WTC11 (cell line): ENCODE results near the gene CRB1. TPM values are rescaled to one million over a fixed set of nuclear protein-coding genes. Genes with fewer than 3 reads are reported as not detected.

Experiments used
- ATAC-seq: fragments of 200-7000 bp; cut with Tn5 transposase; 2 replicates; pipeline ENCODE4 v1.10.0; 2021; ENCODE audit warnings: mild to moderate bottlenecking, moderate library complexity
- CTCF ChIA-PET: fragments of 300-600 bp; sonication (Branson Sonifier 250); formaldehyde crosslinking; loops from one replicate; lab custom pipeline; 2021; ENCODE audit warnings: antibody characterized with exemption; lab: Charles Lee
- POLR2A ChIA-PET: fragments of 350-600 bp; sonication (Branson Sonifier 250); formaldehyde crosslinking; loops from one replicate; lab custom pipeline; 2021; ENCODE audit warnings: antibody characterized with exemption; lab: Charles Lee
- DNase-seq: peaks from one replicate; pipeline ENCODE4 v3.0.0; 2021; ENCODE audit warnings: low spot score
- H3K27ac Mint-ChIP-seq: 2 replicates; pipeline ENCODE4 v1.8.0; 2021; ENCODE audit warnings: mixed read lengths
- H3K27me3 Mint-ChIP-seq: 2 replicates; pipeline ENCODE4 v1.8.0; 2021; ENCODE audit warnings: low read depth, mild to moderate bottlenecking, moderate library complexity, mixed read lengths
- H3K36me3 Mint-ChIP-seq: 2 replicates; pipeline ENCODE4 v1.8.0; 2021; ENCODE audit warnings: mixed read lengths
- H3K4me1 Mint-ChIP-seq: 2 replicates; pipeline ENCODE4 v1.8.0; 2022; ENCODE audit warnings: mixed read lengths
- H3K4me3 Mint-ChIP-seq: 2 replicates; pipeline ENCODE4 v1.8.0; 2021; ENCODE audit warnings: mild to moderate bottlenecking, moderate library complexity, mixed read lengths
- H3K9me3 Mint-ChIP-seq: 2 replicates; pipeline ENCODE4 v1.8.0; 2021; ENCODE audit warnings: mixed read lengths
- ETV6 ChIP-seq: sonication (generic); formaldehyde crosslinking; IDR thresholded peaks from 2 replicates; pipeline ENCODE4 v1.8.1; 2022; ENCODE audit warnings: mild to moderate bottlenecking, missing genetic modification reagents
- FOXJ3 ChIP-seq: sonication (generic); formaldehyde crosslinking; IDR thresholded peaks from 2 replicates; pipeline ENCODE4 v1.9.0; 2021; ENCODE audit warnings: missing genetic modification reagents, mild to moderate bottlenecking, borderline replicate concordance
- FOXP1 ChIP-seq: sonication (generic); formaldehyde crosslinking; IDR thresholded peaks from 2 replicates; pipeline ENCODE4 v1.8.0; 2022; ENCODE audit warnings: missing genetic modification reagents, mild to moderate bottlenecking, moderate library complexity, borderline replicate concordance
- PRRX2 ChIP-seq: fragments of 250-450 bp; sonication (Bioruptor Pico); IDR thresholded peaks from 2 replicates; pipeline ENCODE4 v1.8.0; 2021; ENCODE audit warnings: mild to moderate bottlenecking
- RELA ChIP-seq: sonication (generic); formaldehyde crosslinking; IDR thresholded peaks from 2 replicates; pipeline ENCODE4 v1.8.1; 2022; ENCODE audit warnings: missing genetic modification reagents, mild to moderate bottlenecking, borderline replicate concordance
- ZNF219 ChIP-seq: sonication (generic); formaldehyde crosslinking; IDR thresholded peaks from 2 replicates; pipeline ENCODE4 v1.8.0; 2023; ENCODE audit warnings: missing genetic modification reagents, mild to moderate bottlenecking, borderline replicate concordance
- total RNA-seq: library from RNA; stranded (reverse); gene quantifications from 3 replicates; pipeline ENCODE4 v1.2.3, GENCODE V29; 2021
- TF ChIP-seq, protein P1 (sequence below): sonication (generic); formaldehyde crosslinking; conservative IDR thresholded peaks from 2 replicates; pipeline ENCODE4 v1.8.1; 2023; ENCODE audit warnings: mild to moderate bottlenecking, low read depth, missing genetic modification reagents, moderate library complexity
- TF ChIP-seq, protein P2 (sequence below): sonication (generic); formaldehyde crosslinking; IDR thresholded peaks from 2 replicates; pipeline ENCODE4 v1.8.1; 2022; ENCODE audit warnings: mild to moderate bottlenecking, moderate library complexity, missing genetic modification reagents
- TF ChIP-seq, protein P3 (sequence below): fragments of 250-450 bp; sonication (Bioruptor Pico); IDR thresholded peaks from 2 replicates; pipeline ENCODE4 v1.9.0; 2021; ENCODE audit warnings: mild to moderate bottlenecking, borderline replicate concordance
- TF ChIP-seq, protein P4 (sequence below): sonication (generic); formaldehyde crosslinking; IDR thresholded peaks from 2 replicates; pipeline ENCODE4 v1.8.1; 2023; ENCODE audit warnings: mild to moderate bottlenecking, missing genetic modification reagents, moderate library complexity
- TF ChIP-seq, protein P5 (sequence below): sonication (generic); formaldehyde crosslinking; IDR thresholded peaks from 2 replicates; pipeline ENCODE4 v1.8.1; 2023; ENCODE audit warnings: mild to moderate bottlenecking, missing genetic modification reagents, borderline replicate concordance
- TF ChIP-seq, protein P6 (sequence below): sonication (generic); formaldehyde crosslinking; IDR thresholded peaks from 2 replicates; pipeline ENCODE4 v1.8.0; 2022; ENCODE audit warnings: mild to moderate bottlenecking, missing genetic modification reagents

The CRB1 gene
- total RNA-seq, 1 experiment from 2014 or later, result 0.11 TPM

DNA sequence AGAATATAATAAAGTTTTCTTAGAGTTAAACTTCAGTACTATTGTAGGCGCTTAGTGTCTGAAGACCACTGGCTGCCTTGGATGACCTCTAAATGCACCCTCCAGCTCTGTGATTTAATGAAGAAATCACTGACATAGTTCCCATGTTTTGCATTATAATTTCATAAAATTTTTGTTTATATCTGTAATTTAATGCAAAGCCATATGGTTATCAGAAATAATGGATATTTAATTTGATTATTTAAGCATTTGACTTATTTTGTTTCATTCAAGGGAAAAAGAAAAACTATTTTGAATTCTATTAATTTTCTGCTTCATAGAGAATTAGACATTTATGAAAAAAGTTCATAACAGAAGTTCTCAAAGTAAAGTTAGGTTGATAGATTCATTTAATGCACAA is 18.6 kb downstream of the CRB1 start:
- TF ChIP-seq, protein P1, sequence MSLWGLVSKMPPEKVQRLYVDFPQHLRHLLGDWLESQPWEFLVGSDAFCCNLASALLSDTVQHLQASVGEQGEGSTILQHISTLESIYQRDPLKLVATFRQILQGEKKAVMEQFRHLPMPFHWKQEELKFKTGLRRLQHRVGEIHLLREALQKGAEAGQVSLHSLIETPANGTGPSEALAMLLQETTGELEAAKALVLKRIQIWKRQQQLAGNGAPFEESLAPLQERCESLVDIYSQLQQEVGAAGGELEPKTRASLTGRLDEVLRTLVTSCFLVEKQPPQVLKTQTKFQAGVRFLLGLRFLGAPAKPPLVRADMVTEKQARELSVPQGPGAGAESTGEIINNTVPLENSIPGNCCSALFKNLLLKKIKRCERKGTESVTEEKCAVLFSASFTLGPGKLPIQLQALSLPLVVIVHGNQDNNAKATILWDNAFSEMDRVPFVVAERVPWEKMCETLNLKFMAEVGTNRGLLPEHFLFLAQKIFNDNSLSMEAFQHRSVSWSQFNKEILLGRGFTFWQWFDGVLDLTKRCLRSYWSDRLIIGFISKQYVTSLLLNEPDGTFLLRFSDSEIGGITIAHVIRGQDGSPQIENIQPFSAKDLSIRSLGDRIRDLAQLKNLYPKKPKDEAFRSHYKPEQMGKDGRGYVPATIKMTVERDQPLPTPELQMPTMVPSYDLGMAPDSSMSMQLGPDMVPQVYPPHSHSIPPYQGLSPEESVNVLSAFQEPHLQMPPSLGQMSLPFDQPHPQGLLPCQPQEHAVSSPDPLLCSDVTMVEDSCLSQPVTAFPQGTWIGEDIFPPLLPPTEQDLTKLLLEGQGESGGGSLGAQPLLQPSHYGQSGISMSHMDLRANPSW, result no peak
- TF ChIP-seq ETV6 (CRISPR knock-in tag) (no peak), RELA (no peak), FOXJ3 (CRISPR knock-in tag) (no peak), PRRX2 (no peak), ZNF219 (CRISPR knock-in tag) (no peak), FOXP1 (no peak)
- TF ChIP-seq, protein P2, sequence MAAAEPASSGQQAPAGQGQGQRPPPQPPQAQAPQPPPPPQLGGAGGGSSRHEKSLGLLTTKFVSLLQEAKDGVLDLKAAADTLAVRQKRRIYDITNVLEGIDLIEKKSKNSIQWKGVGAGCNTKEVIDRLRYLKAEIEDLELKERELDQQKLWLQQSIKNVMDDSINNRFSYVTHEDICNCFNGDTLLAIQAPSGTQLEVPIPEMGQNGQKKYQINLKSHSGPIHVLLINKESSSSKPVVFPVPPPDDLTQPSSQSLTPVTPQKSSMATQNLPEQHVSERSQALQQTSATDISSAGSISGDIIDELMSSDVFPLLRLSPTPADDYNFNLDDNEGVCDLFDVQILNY (CRISPR knock-in tag), result no peak
- TF ChIP-seq, protein P3, sequence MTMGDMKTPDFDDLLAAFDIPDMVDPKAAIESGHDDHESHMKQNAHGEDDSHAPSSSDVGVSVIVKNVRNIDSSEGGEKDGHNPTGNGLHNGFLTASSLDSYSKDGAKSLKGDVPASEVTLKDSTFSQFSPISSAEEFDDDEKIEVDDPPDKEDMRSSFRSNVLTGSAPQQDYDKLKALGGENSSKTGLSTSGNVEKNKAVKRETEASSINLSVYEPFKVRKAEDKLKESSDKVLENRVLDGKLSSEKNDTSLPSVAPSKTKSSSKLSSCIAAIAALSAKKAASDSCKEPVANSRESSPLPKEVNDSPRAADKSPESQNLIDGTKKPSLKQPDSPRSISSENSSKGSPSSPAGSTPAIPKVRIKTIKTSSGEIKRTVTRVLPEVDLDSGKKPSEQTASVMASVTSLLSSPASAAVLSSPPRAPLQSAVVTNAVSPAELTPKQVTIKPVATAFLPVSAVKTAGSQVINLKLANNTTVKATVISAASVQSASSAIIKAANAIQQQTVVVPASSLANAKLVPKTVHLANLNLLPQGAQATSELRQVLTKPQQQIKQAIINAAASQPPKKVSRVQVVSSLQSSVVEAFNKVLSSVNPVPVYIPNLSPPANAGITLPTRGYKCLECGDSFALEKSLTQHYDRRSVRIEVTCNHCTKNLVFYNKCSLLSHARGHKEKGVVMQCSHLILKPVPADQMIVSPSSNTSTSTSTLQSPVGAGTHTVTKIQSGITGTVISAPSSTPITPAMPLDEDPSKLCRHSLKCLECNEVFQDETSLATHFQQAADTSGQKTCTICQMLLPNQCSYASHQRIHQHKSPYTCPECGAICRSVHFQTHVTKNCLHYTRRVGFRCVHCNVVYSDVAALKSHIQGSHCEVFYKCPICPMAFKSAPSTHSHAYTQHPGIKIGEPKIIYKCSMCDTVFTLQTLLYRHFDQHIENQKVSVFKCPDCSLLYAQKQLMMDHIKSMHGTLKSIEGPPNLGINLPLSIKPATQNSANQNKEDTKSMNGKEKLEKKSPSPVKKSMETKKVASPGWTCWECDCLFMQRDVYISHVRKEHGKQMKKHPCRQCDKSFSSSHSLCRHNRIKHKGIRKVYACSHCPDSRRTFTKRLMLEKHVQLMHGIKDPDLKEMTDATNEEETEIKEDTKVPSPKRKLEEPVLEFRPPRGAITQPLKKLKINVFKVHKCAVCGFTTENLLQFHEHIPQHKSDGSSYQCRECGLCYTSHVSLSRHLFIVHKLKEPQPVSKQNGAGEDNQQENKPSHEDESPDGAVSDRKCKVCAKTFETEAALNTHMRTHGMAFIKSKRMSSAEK (CRISPR knock-in tag), result no peak
- TF ChIP-seq, protein P4, sequence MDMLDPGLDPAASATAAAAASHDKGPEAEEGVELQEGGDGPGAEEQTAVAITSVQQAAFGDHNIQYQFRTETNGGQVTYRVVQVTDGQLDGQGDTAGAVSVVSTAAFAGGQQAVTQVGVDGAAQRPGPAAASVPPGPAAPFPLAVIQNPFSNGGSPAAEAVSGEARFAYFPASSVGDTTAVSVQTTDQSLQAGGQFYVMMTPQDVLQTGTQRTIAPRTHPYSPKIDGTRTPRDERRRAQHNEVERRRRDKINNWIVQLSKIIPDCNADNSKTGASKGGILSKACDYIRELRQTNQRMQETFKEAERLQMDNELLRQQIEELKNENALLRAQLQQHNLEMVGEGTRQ (CRISPR knock-in tag), result no peak
- TF ChIP-seq, protein P5, sequence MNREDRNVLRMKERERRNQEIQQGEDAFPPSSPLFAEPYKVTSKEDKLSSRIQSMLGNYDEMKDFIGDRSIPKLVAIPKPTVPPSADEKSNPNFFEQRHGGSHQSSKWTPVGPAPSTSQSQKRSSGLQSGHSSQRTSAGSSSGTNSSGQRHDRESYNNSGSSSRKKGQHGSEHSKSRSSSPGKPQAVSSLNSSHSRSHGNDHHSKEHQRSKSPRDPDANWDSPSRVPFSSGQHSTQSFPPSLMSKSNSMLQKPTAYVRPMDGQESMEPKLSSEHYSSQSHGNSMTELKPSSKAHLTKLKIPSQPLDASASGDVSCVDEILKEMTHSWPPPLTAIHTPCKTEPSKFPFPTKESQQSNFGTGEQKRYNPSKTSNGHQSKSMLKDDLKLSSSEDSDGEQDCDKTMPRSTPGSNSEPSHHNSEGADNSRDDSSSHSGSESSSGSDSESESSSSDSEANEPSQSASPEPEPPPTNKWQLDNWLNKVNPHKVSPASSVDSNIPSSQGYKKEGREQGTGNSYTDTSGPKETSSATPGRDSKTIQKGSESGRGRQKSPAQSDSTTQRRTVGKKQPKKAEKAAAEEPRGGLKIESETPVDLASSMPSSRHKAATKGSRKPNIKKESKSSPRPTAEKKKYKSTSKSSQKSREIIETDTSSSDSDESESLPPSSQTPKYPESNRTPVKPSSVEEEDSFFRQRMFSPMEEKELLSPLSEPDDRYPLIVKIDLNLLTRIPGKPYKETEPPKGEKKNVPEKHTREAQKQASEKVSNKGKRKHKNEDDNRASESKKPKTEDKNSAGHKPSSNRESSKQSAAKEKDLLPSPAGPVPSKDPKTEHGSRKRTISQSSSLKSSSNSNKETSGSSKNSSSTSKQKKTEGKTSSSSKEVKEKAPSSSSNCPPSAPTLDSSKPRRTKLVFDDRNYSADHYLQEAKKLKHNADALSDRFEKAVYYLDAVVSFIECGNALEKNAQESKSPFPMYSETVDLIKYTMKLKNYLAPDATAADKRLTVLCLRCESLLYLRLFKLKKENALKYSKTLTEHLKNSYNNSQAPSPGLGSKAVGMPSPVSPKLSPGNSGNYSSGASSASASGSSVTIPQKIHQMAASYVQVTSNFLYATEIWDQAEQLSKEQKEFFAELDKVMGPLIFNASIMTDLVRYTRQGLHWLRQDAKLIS (CRISPR knock-in tag), result no peak
- TF ChIP-seq, protein P6, sequence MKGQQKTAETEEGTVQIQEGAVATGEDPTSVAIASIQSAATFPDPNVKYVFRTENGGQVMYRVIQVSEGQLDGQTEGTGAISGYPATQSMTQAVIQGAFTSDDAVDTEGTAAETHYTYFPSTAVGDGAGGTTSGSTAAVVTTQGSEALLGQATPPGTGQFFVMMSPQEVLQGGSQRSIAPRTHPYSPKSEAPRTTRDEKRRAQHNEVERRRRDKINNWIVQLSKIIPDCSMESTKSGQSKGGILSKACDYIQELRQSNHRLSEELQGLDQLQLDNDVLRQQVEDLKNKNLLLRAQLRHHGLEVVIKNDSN, result no peak
- Mint-ChIP-seq H3K27ac (no peak overlapping the region), H3K9me3 (no peaks in the 10 kb centered on the region), H3K36me3 (no peaks in the 10 kb centered on the region), H3K4me3 (no peak overlapping the region), H3K4me1 (peaks cover 11% of the 10 kb centered on the region), H3K27me3 (no peaks in the 10 kb centered on the region)
- ATAC-seq, result no peak
- ChIA-PET POLR2A (no interaction called here), CTCF (no interaction called here)
- DNase-seq, result no peak
